Tibial nerve (tissue), 4 donors: ENCODE measurements around the gene MAN1A1.

Source experiments
- CTCF ChIP-seq, 5 experiments: fragments of 200-600 bp in 3 of 5; fragments of 450-650 bp in 2 of 5; sonication (generic) in 3 of 5; IDR thresholded peaks; one replicate each; pipeline ENCODE4 v1.5.1; 2016 to 2019; ENCODE audit warnings: antibody characterized with exemption in 5 of 5, mild to moderate bottlenecking in 3 of 5, moderate library complexity in 2 of 5
- EP300 ChIP-seq, 2 donors: sonication (generic); formaldehyde crosslinking; IDR thresholded peaks; one replicate each; pipeline ENCODE4 v1.6.1; 2017; ENCODE audit warnings: antibody characterized with exemption in 2 of 2, mild to moderate bottlenecking in 1 of 2
- POLR2A ChIP-seq, 2 donors: fragments of 450-650 bp; IDR thresholded peaks; one replicate each; pipeline ENCODE4 v1.6.1; 2017; ENCODE audit warnings: antibody characterized with exemption in 2 of 2, mild to moderate bottlenecking in 2 of 2, moderate library complexity in 2 of 2

GRCh38 chr6:119328254-119328653 lies 21.3 kb downstream of the MAN1A1 start:
- no peak for TF ChIP-seq CTCF (IDR thresholded peaks at IDR 0.05)
- no peak for TF ChIP-seq POLR2A (IDR thresholded peaks at IDR 0.05)
- no peak for TF ChIP-seq EP300 (IDR thresholded peaks at IDR 0.05)
